Gastroesophageal sphincter (tissue), 3 donors: Measurements from ENCODE around the gene IRF8.

Experiments
- CTCF ChIP-seq, 4 experiments: fragments of 200-600 bp in 2 of 4; fragments of 450-650 bp in 2 of 4; sonication (generic) in 1 of 4; IDR thresholded peaks; one replicate each; pipeline ENCODE4 v1.5.1; 2017 to 2019; ENCODE audit warnings: antibody characterized with exemption in 4 of 4, mild to moderate bottlenecking in 2 of 4, moderate library complexity in 2 of 4
- EP300 ChIP-seq: sonication (generic); formaldehyde crosslinking; IDR thresholded peaks from one replicate; pipeline ENCODE4 v1.6.1; 2017; ENCODE audit warnings: antibody characterized with exemption, mild to moderate bottlenecking
- POLR2A ChIP-seq, 2 donors: fragments of 450-650 bp; IDR thresholded peaks; one replicate each; pipeline ENCODE4 v1.6.1; 2017; ENCODE audit warnings: antibody characterized with exemption in 2 of 2, mild to moderate bottlenecking in 2 of 2, moderate library complexity in 1 of 2
- POLR2AphosphoS5 ChIP-seq: sonication (generic); formaldehyde crosslinking; IDR thresholded peaks from one replicate; pipeline ENCODE4 v1.6.1; 2017; ENCODE audit warnings: antibody characterized with exemption

DNA sequence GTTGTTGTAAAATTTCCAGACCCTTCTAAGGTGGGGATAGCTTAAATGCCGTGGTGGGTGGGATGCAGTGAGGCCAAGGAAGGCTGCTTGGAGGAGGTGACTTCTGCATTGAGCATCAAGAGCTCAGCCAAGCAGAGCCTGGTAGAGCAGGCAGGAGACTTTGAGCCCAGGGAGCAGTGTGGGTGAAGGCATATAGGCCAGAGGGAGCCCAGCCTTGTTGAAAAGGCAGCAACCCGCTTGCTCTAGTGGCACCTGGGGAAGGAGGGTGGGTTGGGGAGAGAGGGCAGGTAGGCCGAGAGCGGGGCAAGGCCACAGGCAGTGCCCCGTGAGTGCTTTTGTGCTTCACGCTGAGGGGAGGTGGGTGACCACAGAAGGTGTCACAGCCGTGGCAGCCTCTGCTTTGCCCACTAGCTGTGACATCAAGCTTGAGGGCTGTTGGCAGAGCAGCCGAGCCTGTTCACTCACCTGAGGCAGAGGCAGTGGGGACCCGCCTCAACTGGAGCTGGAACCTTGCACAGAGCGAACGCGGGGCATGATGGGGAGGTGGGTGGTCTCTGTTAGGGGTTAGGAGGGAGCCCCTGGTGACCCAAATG is 56.1 kb downstream of the IRF8 start:
- no peak for TF ChIP-seq CTCF (IDR thresholded peaks at IDR 0.05)
- TF ChIP-seq POLR2A (IDR thresholded peaks at IDR 0.05) = no peak
- TF ChIP-seq POLR2AphosphoS5 = no peak
- TF ChIP-seq EP300 = no peak
